Measurements from ENCODE around the gene MDFI.

MDFI gene

GRCh38 chr6:41692080-41692675 is 53.9 kb downstream of the MDFI start:
- no peak for DNase-seq (ENCODE audit: low read depth)
- H3K4me3 ChIP-seq (ENCODE audit: low read length), result no peak overlapping the region
- TF ChIP-seq CTCF (conservative IDR thresholded peaks at IDR 0.05; ENCODE audit: low read depth, low read length), result no peak

GRCh38 chr6:41692730-41693129 is 54.5 kb downstream of the MDFI start:
- no peak for TF ChIP-seq CTCF (conservative IDR thresholded peaks at IDR 0.05; ENCODE audit: low read depth, low read length)
- no peak for DNase-seq (ENCODE audit: low read depth)
- no peak overlapping the region for H3K4me3 ChIP-seq (ENCODE audit: low read length)

- no peak for TF ChIP-seq CTCF (conservative IDR thresholded peaks at IDR 0.05; ENCODE audit: low read depth, low read length)
- no peak for DNase-seq (ENCODE audit: low read depth)
- no peak overlapping the region for H3K4me3 ChIP-seq (ENCODE audit: low read length)
Measured at GRCh38 chr6:41693281-41694240, 55.3 kb downstream of the MDFI start.

- no peak overlapping the region for H3K4me3 ChIP-seq (ENCODE audit: low read length)
- DNase-seq (ENCODE audit: low read depth), result no peak
- TF ChIP-seq CTCF (conservative IDR thresholded peaks at IDR 0.05; ENCODE audit: low read depth, low read length), result peak; percentile 19
Measured at GRCh38 chr6:41694815-41695526, 56.7 kb downstream of the MDFI start.

GRCh38 chr6:41695825-41696224 is 57.6 kb downstream of the MDFI start:
- no peak for TF ChIP-seq CTCF (conservative IDR thresholded peaks at IDR 0.05; ENCODE audit: low read depth, low read length)
- H3K4me3 ChIP-seq (ENCODE audit: low read length), result no peak overlapping the region
- no peak for DNase-seq (ENCODE audit: low read depth)

GRCh38 chr6:41696788-41697187 is 58.5 kb downstream of the MDFI start:
- no peak for TF ChIP-seq CTCF (conservative IDR thresholded peaks at IDR 0.05; ENCODE audit: low read depth, low read length)
- no peak overlapping the region for H3K4me3 ChIP-seq (ENCODE audit: low read length)
- no peak for DNase-seq (ENCODE audit: low read depth)
